DND-41 (cell line): ENCODE data around the gene RAET1E.

Experiments
- EZH2 ChIP-seq: IDR thresholded peaks from 3 replicates; pipeline ENCODE4 v1.6.1; 2012; ENCODE audit warnings: borderline replicate concordance, low read depth, mild to moderate bottlenecking, moderate library complexity, low read length, inconsistent platforms; ENCODE audit not compliant: severe bottlenecking
- TF ChIP-seq, protein P1 (sequence below): IDR thresholded peaks from 2 replicates; pipeline ENCODE4 v1.5.1; 2012; ENCODE audit warnings: borderline replicate concordance, low read length, moderate library complexity, mild to moderate bottlenecking; ENCODE audit not compliant: poor library complexity, severe bottlenecking; ENCODE audit errors: extremely low read depth

GRCh38 chr6:149855040-149855654 is 42.8 kb downstream of the RAET1E start:
- TF ChIP-seq, protein P1, sequence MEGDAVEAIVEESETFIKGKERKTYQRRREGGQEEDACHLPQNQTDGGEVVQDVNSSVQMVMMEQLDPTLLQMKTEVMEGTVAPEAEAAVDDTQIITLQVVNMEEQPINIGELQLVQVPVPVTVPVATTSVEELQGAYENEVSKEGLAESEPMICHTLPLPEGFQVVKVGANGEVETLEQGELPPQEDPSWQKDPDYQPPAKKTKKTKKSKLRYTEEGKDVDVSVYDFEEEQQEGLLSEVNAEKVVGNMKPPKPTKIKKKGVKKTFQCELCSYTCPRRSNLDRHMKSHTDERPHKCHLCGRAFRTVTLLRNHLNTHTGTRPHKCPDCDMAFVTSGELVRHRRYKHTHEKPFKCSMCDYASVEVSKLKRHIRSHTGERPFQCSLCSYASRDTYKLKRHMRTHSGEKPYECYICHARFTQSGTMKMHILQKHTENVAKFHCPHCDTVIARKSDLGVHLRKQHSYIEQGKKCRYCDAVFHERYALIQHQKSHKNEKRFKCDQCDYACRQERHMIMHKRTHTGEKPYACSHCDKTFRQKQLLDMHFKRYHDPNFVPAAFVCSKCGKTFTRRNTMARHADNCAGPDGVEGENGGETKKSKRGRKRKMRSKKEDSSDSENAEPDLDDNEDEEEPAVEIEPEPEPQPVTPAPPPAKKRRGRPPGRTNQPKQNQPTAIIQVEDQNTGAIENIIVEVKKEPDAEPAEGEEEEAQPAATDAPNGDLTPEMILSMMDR = no peak
- no peak for TF ChIP-seq EZH2
